Loucy (cell line): ENCODE data around the gene DRD3.

ENCODE experiments used
- H2AFZ ChIP-seq: fragments of 200-600 bp; sonication (generic); 2 replicates; pipeline ENCODE4 v1.6.0; 2016; ENCODE audit warnings: antibody characterized with exemption, mild to moderate bottlenecking, low read length, moderate library complexity
- H3F3A ChIP-seq: fragments of 200-600 bp; 2 replicates; pipeline ENCODE4 v1.6.0; 2016; ENCODE audit warnings: antibody characterized with exemption, low read depth, mild to moderate bottlenecking
- H3K27me3 ChIP-seq: fragments of 200-600 bp; sonication (generic); 2 replicates; pipeline ENCODE4 v1.6.1; 2014; ENCODE audit warnings: low read length, mild to moderate bottlenecking; ENCODE audit not compliant: insufficient read depth, poor library complexity, severe bottlenecking
- H3K36me3 ChIP-seq: fragments of 200-600 bp; sonication (generic); 2 replicates; pipeline ENCODE4 v1.6.1; 2016; ENCODE audit warnings: low read length; ENCODE audit not compliant: insufficient read depth
- H3K4me1 ChIP-seq: fragments of 200-600 bp; sonication (generic); 2 replicates; pipeline ENCODE4 v1.5.1; 2014; ENCODE audit warnings: low read length, mild to moderate bottlenecking; ENCODE audit not compliant: insufficient read depth, poor library complexity, severe bottlenecking
- H3K4me2 ChIP-seq: fragments of 200-600 bp; sonication (generic); 2 replicates; pipeline ENCODE4 v1.6.0; 2014; ENCODE audit warnings: antibody characterized with exemption, low read length, low read depth, mild to moderate bottlenecking; ENCODE audit not compliant: poor library complexity, severe bottlenecking
- H3K4me3 ChIP-seq: fragments of 200-600 bp; sonication (generic); 2 replicates; pipeline ENCODE4 v1.5.1; 2014; ENCODE audit warnings: low read length, mild to moderate bottlenecking, mixed read lengths; ENCODE audit not compliant: poor library complexity, severe bottlenecking
- H3K79me2 ChIP-seq: fragments of 200-600 bp; sonication (generic); 2 replicates; pipeline ENCODE4 v1.6.1; 2014; ENCODE audit warnings: low read length; ENCODE audit not compliant: insufficient read depth
- H3K9ac ChIP-seq: fragments of 200-600 bp; sonication (generic); 2 replicates; pipeline ENCODE4 v1.6.0; 2014; ENCODE audit warnings: mild to moderate bottlenecking, low read depth, low read length, moderate library complexity; ENCODE audit not compliant: poor library complexity, severe bottlenecking
- H3K9me2 ChIP-seq: fragments of 200-600 bp; sonication (generic); replicated peaks from 2 replicates; pipeline ENCODE4 v1.6.1; 2016; ENCODE audit warnings: low read depth, low read length, mixed read lengths
- H3K9me3 ChIP-seq: fragments of 200-600 bp; sonication (generic); 2 replicates; pipeline ENCODE4 v1.6.1; 2014; ENCODE audit warnings: mild to moderate bottlenecking, antibody characterized with exemption, low read length, low read depth; ENCODE audit not compliant: insufficient read depth
- H4K20me1 ChIP-seq: fragments of 200-600 bp; sonication (generic); 2 replicates; pipeline ENCODE4 v1.6.0; 2014; ENCODE audit warnings: antibody characterized with exemption, low read length, mild to moderate bottlenecking; ENCODE audit not compliant: insufficient read depth, poor library complexity, severe bottlenecking
- EZH2phosphoT487 ChIP-seq: fragments of 200-600 bp; IDR thresholded peaks from 2 replicates; pipeline ENCODE4 v1.6.1; 2018; ENCODE audit warnings: antibody characterized with exemption, mild to moderate bottlenecking, moderate library complexity, borderline replicate concordance
- TF ChIP-seq, protein P1 (sequence below): fragments of 200-600 bp; sonication (generic); conservative IDR thresholded peaks from 2 replicates; pipeline ENCODE4 v1.5.1; 2014; ENCODE audit warnings: mild to moderate bottlenecking, antibody characterized with exemption, low read length

DRD3 gene

DNA sequence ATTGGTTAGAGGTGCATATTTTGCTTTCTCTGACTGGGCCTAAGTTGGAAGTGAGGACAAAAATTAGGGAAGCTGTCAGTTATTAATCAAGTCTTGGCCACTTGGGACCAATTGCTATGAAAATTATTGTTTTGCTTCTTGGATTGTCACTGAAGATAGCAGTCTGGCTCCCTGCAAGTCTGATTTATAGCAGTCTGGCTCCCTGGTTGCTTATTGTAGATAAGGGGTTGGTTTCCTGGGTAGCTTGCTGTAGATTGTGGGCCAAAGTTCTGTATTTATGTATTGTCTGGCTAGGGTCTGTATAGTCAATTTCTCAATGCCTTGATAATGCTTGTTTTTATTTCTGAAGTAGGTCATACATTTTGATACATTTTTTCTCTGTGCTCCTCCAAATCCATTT lies 13.3 kb upstream of the DRD3 start:
- Histone ChIP-seq H4K20me1 (no peaks in the 10 kb centered on the region), H2AFZ (no peak overlapping the region), H3K4me1 (no peaks in the 10 kb centered on the region), H3K4me3 (no peak overlapping the region), H3K9ac (no peak overlapping the region), H3K79me2 (no peaks in the 10 kb centered on the region), H3F3A (no peaks in the 10 kb centered on the region), H3K9me2 (no peaks in the 10 kb centered on the region), H3K4me2 (no peak overlapping the region), H3K27me3 (no peaks in the 10 kb centered on the region), H3K36me3 (no peaks in the 10 kb centered on the region), H3K9me3 (no peaks in the 10 kb centered on the region)
- TF ChIP-seq, protein P1, sequence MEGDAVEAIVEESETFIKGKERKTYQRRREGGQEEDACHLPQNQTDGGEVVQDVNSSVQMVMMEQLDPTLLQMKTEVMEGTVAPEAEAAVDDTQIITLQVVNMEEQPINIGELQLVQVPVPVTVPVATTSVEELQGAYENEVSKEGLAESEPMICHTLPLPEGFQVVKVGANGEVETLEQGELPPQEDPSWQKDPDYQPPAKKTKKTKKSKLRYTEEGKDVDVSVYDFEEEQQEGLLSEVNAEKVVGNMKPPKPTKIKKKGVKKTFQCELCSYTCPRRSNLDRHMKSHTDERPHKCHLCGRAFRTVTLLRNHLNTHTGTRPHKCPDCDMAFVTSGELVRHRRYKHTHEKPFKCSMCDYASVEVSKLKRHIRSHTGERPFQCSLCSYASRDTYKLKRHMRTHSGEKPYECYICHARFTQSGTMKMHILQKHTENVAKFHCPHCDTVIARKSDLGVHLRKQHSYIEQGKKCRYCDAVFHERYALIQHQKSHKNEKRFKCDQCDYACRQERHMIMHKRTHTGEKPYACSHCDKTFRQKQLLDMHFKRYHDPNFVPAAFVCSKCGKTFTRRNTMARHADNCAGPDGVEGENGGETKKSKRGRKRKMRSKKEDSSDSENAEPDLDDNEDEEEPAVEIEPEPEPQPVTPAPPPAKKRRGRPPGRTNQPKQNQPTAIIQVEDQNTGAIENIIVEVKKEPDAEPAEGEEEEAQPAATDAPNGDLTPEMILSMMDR: no peak
- no peak for TF ChIP-seq EZH2phosphoT487

DNA sequence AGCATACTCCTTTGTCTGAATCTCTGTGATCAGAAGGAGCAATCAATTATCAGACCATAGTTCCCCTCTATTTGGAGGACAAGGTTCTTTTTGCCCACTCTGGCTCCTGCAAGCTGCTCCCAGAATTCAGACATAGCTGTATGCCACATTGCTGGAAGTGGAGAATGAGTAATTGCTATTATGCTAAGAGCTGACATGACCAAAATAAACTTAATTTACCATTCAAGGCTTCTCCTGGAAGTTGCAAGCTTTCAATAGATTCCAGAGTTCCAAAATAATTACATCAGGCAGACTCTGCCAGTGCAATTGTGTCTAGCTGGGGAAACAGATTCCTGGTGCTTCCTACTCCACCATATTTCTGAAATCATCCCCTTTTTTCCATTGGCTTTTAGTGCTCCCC lies 7.6 kb upstream of the DRD3 start:
- Histone ChIP-seq H4K20me1 (no peaks in the 10 kb centered on the region), H3F3A (no peaks in the 10 kb centered on the region), H3K4me1 (no peaks in the 10 kb centered on the region), H3K79me2 (no peaks in the 10 kb centered on the region), H3K9me2 (0 out of 2 replicates have a peak, but pooled peaks cover 3% of the 10 kb centered on the region), H3K4me2 (no peak overlapping the region), H3K27me3 (no peaks in the 10 kb centered on the region), H3K36me3 (no peaks in the 10 kb centered on the region), H2AFZ (no peak overlapping the region), H3K9ac (no peak overlapping the region), H3K4me3 (no peak overlapping the region), H3K9me3 (no peaks in the 10 kb centered on the region)
- TF ChIP-seq, protein P1: no peak
- TF ChIP-seq EZH2phosphoT487: no peak

DNA sequence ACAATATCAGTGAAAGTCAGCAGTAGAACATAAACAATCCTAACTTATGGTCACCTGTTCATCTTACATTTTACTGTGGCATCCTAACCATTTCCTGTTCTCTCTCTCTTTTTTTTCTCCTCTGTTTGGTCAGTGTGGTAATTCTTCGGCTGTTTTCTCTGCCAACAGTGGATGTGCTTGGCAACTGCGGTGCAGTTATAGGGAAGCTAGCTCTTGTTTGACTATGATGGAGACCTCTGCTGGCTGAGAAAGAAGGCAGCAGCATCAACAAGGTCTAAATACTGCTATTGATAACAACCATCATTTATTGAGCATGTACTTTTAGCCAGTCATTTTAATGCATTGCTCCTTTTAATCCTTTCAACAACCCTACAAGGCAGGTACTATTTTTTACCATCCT lies 723 bp upstream of the DRD3 start:
- H3K79me2 ChIP-seq: no peaks in the 10 kb centered on the region
- H3K9me2 ChIP-seq: 0 out of 2 replicates have a peak, but pooled peaks cover 8% of the 10 kb centered on the region
- H4K20me1 ChIP-seq: no peaks in the 10 kb centered on the region
- no peak for TF ChIP-seq EZH2phosphoT487
- TF ChIP-seq, protein P1: peak; percentile 56
- no peaks in the 10 kb centered on the region for H3K4me1 ChIP-seq
- H3K4me3 ChIP-seq: no peak overlapping the region
- H3K4me2 ChIP-seq: no peak overlapping the region
- no peak overlapping the region for H3K9ac ChIP-seq
- no peaks in the 10 kb centered on the region for H3K36me3 ChIP-seq
- no peak overlapping the region for H2AFZ ChIP-seq
- H3F3A ChIP-seq: no peaks in the 10 kb centered on the region
- no peaks in the 10 kb centered on the region for H3K9me3 ChIP-seq
- H3K27me3 ChIP-seq: no peaks in the 10 kb centered on the region
